CD4-positive, alpha-beta T cell (primary cell): ENCODE data around the gene CNDP2. TPM values are rescaled to one million over a fixed set of nuclear protein-coding genes. Genes with fewer than 3 reads are reported as not detected.

Source experiments
- ATAC-seq: fragments of 200-7000 bp; cut with Tn5 transposase; one replicate; pipeline ENCODE4 v1.10.0; 2022; ENCODE audit warnings: mild to moderate bottlenecking; ENCODE audit not compliant: poor library complexity
- CTCF ChIA-PET: fragments of 350-600 bp; sonication (Branson Sonifier 250); formaldehyde crosslinking; loops from one replicate; lab custom pipeline; 2021; ENCODE audit warnings: antibody characterized with exemption, inconsistent platforms; lab: Charles Lee
- POLR2A ChIA-PET: fragments of 350-600 bp; sonication (Branson Sonifier 250); formaldehyde crosslinking; loops from one replicate; lab custom pipeline; 2021; ENCODE audit warnings: antibody characterized with exemption, inconsistent platforms; lab: Charles Lee
- DNase-seq, 14 experiments: peaks; one replicate each; pipeline ENCODE4 v3.0.0-alpha.2; 2013 to 2020; ENCODE audit warnings: mixed read lengths in 2 of 14
- H3K27ac ChIP-seq, 2 donors: one replicate each; pipeline versions ENCODE4 v1.5.1 to v1.7.0; 2013; ENCODE audit warnings: low read length in 2 of 2, low read depth in 1 of 2, mild to moderate bottlenecking in 1 of 2
- H3K27me3 ChIP-seq, 2 experiments: 1 replicate in 1 of 2; 2 replicates in 1 of 2; pipeline versions ENCODE4 v1.6.1 to v1.7.0; 2013; ENCODE audit warnings: low read length in 2 of 2, control low read depth in 1 of 2, mild to moderate bottlenecking in 1 of 2, moderate library complexity in 1 of 2; ENCODE audit not compliant: insufficient read depth in 2 of 2, control insufficient read depth in 1 of 2
- H3K36me3 ChIP-seq: one replicate; pipeline ENCODE4 v1.6.1; 2013; ENCODE audit warnings: low read length, control low read depth; ENCODE audit not compliant: insufficient read depth
- H3K4me1 ChIP-seq: one replicate; pipeline ENCODE4 v1.6.1; 2013; ENCODE audit warnings: low read length, control low read depth; ENCODE audit not compliant: insufficient read depth
- H3K4me3 ChIP-seq: one replicate; pipeline ENCODE4 v1.5.1; 2013; ENCODE audit warnings: mild to moderate bottlenecking, low read length, moderate library complexity
- H3K9me3 ChIP-seq, 2 experiments: 1 replicate in 1 of 2; 2 replicates in 1 of 2; pipeline versions ENCODE4 v1.6.1 to v1.7.0; 2013; ENCODE audit warnings: low read length in 2 of 2, mild to moderate bottlenecking in 2 of 2, control low read depth in 1 of 2, moderate library complexity in 1 of 2; ENCODE audit not compliant: control insufficient read depth in 1 of 2, insufficient read depth in 1 of 2
- H3K27ac Mint-ChIP-seq: one replicate; pipeline ENCODE4 v1.8.0; 2020; ENCODE audit warnings: mixed read lengths
- H3K27me3 Mint-ChIP-seq: one replicate; pipeline ENCODE4 v1.8.0; 2021; ENCODE audit warnings: mixed read lengths
- H3K36me3 Mint-ChIP-seq: one replicate; pipeline ENCODE4 v1.8.0; 2021; ENCODE audit warnings: low read depth, mixed read lengths
- H3K4me1 Mint-ChIP-seq: one replicate; pipeline ENCODE4 v1.8.0; 2021; ENCODE audit warnings: low read depth, mixed read lengths
- H3K4me3 Mint-ChIP-seq: one replicate; pipeline ENCODE4 v1.8.0; 2020; ENCODE audit warnings: mild to moderate bottlenecking, mixed read lengths
- H3K9me3 Mint-ChIP-seq: one replicate; pipeline ENCODE4 v1.8.0; 2020; ENCODE audit warnings: mixed read lengths
- CTCF ChIP-seq: fragments of 200-600 bp; IDR thresholded peaks from one replicate; pipeline ENCODE4 v1.8.0; 2022; ENCODE audit warnings: antibody characterized with exemption, mild to moderate bottlenecking
- intact Hi-C, 2 experiments: fragments of 100-400 bp; cut with DNase I in 1 of 2; cut with micrococcal nuclease in 1 of 2; formaldehyde crosslinking; loops; one replicate each; pipeline versions ENCODE4 v1.15.1 to v1.9.0; 2023 to 2025; cut with DNase I, micrococcal nuclease
- total RNA-seq, 174 experiments: library from RNA in 2 of 174; stranded (reverse) in 2 of 174; gene quantifications; one replicate each; pipeline ENCODE4 v1.2.3 and lab custom pipeline; 2021 to 2026

The CNDP2 gene
- total RNA-seq, 2 experiments from 2014 or later = 75.5 to 75.7 TPM

DNA sequence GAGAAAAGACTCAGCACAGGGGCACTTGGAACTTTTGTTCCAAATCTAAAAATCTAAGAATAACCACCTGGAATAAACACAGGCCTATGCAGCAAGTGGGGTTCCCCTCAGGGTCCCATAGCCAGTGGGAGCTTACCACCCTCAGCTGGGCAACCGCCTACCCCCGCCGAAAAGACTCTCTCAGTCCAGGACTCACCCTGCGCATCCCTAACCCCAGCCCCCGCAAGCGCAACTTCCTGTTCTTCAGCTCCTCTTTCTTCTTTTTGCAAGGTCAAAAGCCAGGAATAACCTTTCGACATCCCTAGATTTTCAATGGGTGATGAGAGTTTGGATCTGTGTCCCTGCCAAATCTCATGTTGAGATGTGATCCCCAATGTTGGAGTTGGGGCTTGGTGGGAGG, 51.7 kb downstream of the CNDP2 start:
- Mint-ChIP-seq H3K4me3 (no peak overlapping the region), H3K27ac (no peak overlapping the region), H3K36me3 (no peaks in the 10 kb centered on the region), H3K9me3 (peaks cover 5% of the 10 kb centered on the region), H3K27me3 (peaks cover 4% of the 10 kb centered on the region), H3K4me1 (no peaks in the 10 kb centered on the region)
- ChIA-PET POLR2A (no interaction called here), CTCF (interaction anchor here (1.3 kb wide), 1 partner anchor 54 kb away, joined by 3 read pairs; no protein-coding TSS in a partner anchor)
- intact Hi-C loops = no loop called here
- DNase-seq = no peak
- H3K4me3 ChIP-seq = no peak overlapping the region
- no peak for ATAC-seq
- H3K27me3 ChIP-seq = no peaks in the 10 kb centered on the region
- no peaks in the 10 kb centered on the region for H3K36me3 ChIP-seq
- H3K27ac ChIP-seq = no peak overlapping the region
- H3K4me1 ChIP-seq = no peaks in the 10 kb centered on the region
- TF ChIP-seq CTCF = no peak
- peaks cover 8 to 15% of the 10 kb centered on the region in 2 experiments for H3K9me3 ChIP-seq

GRCh38 chr18:74549591-74550104, 53.5 kb downstream of the CNDP2 start:
- Histone ChIP-seq H3K36me3 (no peaks in the 10 kb centered on the region), H3K4me3 (no peak overlapping the region), H3K27me3 (no peaks in the 10 kb centered on the region), H3K4me1 (no peaks in the 10 kb centered on the region), H3K27ac (no peak overlapping the region), H3K9me3 (peaks cover 8 to 15% of the 10 kb centered on the region in 2 experiments)
- peaks cover 9% of the 10 kb centered on the region for H3K27me3 Mint-ChIP-seq
- no peaks in the 10 kb centered on the region for H3K36me3 Mint-ChIP-seq
- H3K4me3 Mint-ChIP-seq = no peak overlapping the region
- CTCF ChIA-PET = interaction anchor here (1.2 kb wide), 1 partner anchor 196 kb away, joined by 4 read pairs; no protein-coding TSS in a partner anchor
- intact Hi-C loops = loop anchor here (2.0 to 10.0 kb wide), 4 partner anchors 57 to 1785 kb away; no protein-coding TSS in a partner anchor
- DNase-seq = no peak
- TF ChIP-seq CTCF = no peak
- H3K9me3 Mint-ChIP-seq = peaks cover 5% of the 10 kb centered on the region
- H3K27ac Mint-ChIP-seq = no peak overlapping the region
- POLR2A ChIA-PET = no interaction called here
- no peak for ATAC-seq
- H3K4me1 Mint-ChIP-seq = no peaks in the 10 kb centered on the region

DNA sequence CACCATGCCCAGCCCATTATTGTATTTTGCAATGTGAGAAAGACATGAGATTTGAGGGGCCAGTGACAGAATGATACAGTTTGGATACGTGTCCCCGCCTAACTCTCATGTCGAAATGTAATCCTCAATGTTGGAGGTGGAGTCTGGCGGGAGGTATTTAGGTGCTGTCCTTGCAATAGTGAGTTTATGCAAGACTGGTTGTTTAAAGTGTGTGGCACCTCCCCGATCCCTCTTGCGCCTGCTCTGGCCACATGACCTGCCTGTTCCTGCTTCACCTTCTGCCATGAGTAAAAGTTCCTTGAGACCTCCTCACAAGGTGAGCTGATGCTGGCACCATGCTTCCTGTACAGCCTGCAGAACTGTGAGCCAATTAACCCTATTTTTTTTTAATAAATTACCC, 54.7 kb downstream of the CNDP2 start:
- Mint-ChIP-seq H3K27me3 (peaks cover 11% of the 10 kb centered on the region), H3K4me1 (no peaks in the 10 kb centered on the region), H3K9me3 (peaks cover 5% of the 10 kb centered on the region), H3K27ac (no peak overlapping the region), H3K36me3 (no peaks in the 10 kb centered on the region), H3K4me3 (no peak overlapping the region)
- Histone ChIP-seq H3K4me1 (no peaks in the 10 kb centered on the region), H3K9me3 (peaks cover 8 to 15% of the 10 kb centered on the region in 2 experiments), H3K27me3 (no peaks in the 10 kb centered on the region), H3K27ac (no peak overlapping the region), H3K36me3 (no peaks in the 10 kb centered on the region), H3K4me3 (no peak overlapping the region)
- no peak for ATAC-seq
- TF ChIP-seq CTCF = no peak
- CTCF ChIA-PET = interaction anchor here (1.2 to 1.4 kb wide), 2 partner anchors 57 to 198 kb away, joined by 4 to 6 read pairs; no protein-coding TSS in a partner anchor
- intact Hi-C loops = loop anchor here (2.0 to 10.0 kb wide), 4 partner anchors 58 to 1786 kb away; no protein-coding TSS in a partner anchor
- POLR2A ChIA-PET = no interaction called here
- DNase-seq = no peak
